ENCODE measurements around the gene HSPD1. TPM values are rescaled to one million over a fixed set of nuclear protein-coding genes. Genes with fewer than 3 reads are reported as not detected.

HSPD1 gene
- total RNA-seq, 4 donors from 2014 or later: 125 to 169 (median 127) TPM

DNA sequence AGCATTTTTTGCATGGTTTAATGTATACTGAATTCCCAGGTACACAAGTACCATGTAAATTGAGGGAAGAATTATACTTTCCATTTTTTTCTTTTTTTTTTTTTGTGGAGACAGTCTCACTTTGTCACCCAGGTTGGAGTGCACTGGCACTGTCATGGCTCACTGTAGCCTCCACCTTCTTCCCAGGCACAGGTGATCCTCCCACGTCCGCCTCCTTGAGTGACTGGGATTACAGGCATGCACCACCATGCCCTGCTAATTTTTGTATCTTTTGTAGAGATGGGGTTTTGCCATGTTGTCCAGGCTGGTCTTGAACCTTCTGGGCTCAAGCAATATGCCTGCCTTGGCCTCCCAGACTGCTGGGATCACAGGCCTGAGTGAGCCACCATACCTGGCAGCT, 4.4 kb upstream of the HSPD1 start:
- TF ChIP-seq, protein P1, sequence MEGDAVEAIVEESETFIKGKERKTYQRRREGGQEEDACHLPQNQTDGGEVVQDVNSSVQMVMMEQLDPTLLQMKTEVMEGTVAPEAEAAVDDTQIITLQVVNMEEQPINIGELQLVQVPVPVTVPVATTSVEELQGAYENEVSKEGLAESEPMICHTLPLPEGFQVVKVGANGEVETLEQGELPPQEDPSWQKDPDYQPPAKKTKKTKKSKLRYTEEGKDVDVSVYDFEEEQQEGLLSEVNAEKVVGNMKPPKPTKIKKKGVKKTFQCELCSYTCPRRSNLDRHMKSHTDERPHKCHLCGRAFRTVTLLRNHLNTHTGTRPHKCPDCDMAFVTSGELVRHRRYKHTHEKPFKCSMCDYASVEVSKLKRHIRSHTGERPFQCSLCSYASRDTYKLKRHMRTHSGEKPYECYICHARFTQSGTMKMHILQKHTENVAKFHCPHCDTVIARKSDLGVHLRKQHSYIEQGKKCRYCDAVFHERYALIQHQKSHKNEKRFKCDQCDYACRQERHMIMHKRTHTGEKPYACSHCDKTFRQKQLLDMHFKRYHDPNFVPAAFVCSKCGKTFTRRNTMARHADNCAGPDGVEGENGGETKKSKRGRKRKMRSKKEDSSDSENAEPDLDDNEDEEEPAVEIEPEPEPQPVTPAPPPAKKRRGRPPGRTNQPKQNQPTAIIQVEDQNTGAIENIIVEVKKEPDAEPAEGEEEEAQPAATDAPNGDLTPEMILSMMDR (IDR thresholded peaks at IDR 0.05; ENCODE audit: low read depth): no peak

DNA sequence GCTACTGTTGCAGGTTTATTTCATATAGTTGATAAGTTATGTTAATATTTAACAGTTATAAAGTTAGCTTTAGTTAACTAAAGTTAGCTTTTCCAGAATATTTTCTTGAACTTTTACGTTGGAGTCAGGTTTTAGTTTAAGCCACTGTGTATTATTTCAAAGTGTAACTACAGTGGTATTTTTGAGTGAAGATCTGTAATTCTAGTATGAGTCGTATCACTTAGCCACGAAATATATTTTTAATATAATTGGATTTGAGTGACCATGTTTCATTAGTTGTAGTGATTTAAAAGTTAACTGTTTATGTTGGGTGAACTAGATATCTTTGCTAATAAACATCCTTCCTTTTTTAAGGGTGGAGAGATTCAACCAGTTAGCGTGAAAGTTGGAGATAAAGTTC, 3.0 kb upstream of the HSPD1 start:
- TF ChIP-seq, protein P1 (IDR thresholded peaks at IDR 0.05; ENCODE audit: low read depth): no peak

DNA sequence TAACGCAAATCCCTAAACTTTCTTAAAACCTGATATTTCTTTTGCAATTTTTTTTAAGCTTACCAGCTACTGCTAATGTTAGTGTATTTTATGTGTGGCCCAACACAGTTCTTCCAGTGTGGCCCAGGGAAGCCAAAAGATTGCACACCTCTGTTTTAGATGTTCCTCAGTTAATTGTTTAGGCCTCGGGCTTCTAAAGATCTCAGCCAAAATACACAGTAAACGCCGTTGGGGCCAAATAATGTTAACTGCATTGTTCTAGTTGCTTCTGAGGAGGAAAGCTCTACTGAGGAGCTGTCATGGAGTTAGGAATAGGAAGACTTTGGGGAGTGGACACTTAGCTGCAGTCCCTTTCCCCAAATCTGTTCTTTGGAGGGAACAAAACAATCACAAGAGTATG, 2.6 kb upstream of the HSPD1 start:
- TF ChIP-seq, protein P1 (IDR thresholded peaks at IDR 0.05; ENCODE audit: low read depth): no peak

DNA sequence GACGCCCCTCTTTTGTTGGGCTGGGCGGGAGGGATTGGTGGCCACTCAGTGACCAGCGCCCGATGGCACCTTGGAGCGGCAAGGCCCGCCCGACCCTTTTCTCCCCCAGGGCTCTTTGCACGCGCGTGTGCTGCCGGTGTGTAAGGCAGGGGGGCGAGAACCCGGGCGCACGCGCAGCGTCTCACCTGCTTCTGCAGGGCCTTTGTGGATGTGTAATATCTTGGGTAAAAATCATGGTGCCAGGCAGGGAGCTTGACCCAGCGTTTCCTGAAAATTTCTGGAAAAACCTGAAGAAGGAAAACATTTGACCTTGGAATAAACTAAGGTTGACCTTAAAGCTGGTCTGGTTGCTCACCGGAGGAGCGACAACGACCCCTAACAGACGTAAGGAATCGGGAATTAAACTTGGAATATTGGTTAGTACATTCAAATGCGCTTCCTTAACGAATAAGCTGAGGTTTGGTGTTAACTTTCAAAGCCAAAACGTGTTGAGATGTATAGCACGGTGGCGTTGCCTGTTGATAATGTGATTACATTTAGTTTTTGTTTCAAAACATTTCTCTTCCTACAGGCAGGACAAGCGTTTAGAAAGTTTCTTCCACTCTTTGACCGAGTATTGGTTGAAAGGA, 977 bp upstream of the HSPD1 start:
- TF ChIP-seq, protein P1 (IDR thresholded peaks at IDR 0.05; ENCODE audit: low read depth): no peak

GRCh38 chr2:197498937-197499593, 575 bp downstream of the HSPD1 start:
- TF ChIP-seq, protein P1 (IDR thresholded peaks at IDR 0.05; ENCODE audit: low read depth): no peak

- TF ChIP-seq, protein P1 (IDR thresholded peaks at IDR 0.05; ENCODE audit: low read depth): no peak
Measured at GRCh38 chr2:197498235-197498936, 1.3 kb downstream of the HSPD1 start.

GRCh38 chr2:197497326-197497725, 2.3 kb downstream of the HSPD1 start:
- TF ChIP-seq, protein P1 (IDR thresholded peaks at IDR 0.05; ENCODE audit: low read depth): no peak
